ENCODE data around the gene DHRS9. TPM values are rescaled to one million over a fixed set of nuclear protein-coding genes. Genes with fewer than 3 reads are reported as not detected.

The DHRS9 gene
- total and polyA plus RNA-seq, 11 donors, result 0.81 to 30.9 (median 1.9) TPM

- H3K4me1 ChIP-seq, result peaks cover 0 to 43% (median 0%) of the 10 kb centered on the region in 12 donors
- no peak for ATAC-seq
- DNase-seq, result no peak
- H3K4me3 ChIP-seq, result no peak overlapping the region
- H3K27ac ChIP-seq, result no peak overlapping the region
- intact Hi-C loops (cut with DNase I), result loop anchor here in 5 of 10 donors (1.0 to 10.0 kb wide), 6 partner anchors 30 to 284 kb away; no protein-coding TSS in a partner anchor
- no peaks in the 10 kb centered on the region for H3K27me3 ChIP-seq
- no peaks in the 10 kb centered on the region for H3K36me3 ChIP-seq
- no peaks in the 10 kb centered on the region for H3K9me3 ChIP-seq
- 86 to 90% (median 88%) methylated on average over 7 of the region's 7 CpGs for WGBS, 4 donors
- TF ChIP-seq, protein P1, sequence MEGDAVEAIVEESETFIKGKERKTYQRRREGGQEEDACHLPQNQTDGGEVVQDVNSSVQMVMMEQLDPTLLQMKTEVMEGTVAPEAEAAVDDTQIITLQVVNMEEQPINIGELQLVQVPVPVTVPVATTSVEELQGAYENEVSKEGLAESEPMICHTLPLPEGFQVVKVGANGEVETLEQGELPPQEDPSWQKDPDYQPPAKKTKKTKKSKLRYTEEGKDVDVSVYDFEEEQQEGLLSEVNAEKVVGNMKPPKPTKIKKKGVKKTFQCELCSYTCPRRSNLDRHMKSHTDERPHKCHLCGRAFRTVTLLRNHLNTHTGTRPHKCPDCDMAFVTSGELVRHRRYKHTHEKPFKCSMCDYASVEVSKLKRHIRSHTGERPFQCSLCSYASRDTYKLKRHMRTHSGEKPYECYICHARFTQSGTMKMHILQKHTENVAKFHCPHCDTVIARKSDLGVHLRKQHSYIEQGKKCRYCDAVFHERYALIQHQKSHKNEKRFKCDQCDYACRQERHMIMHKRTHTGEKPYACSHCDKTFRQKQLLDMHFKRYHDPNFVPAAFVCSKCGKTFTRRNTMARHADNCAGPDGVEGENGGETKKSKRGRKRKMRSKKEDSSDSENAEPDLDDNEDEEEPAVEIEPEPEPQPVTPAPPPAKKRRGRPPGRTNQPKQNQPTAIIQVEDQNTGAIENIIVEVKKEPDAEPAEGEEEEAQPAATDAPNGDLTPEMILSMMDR (IDR thresholded peaks at IDR 0.05), result no peak
- TF ChIP-seq POLR2A (IDR thresholded peaks at IDR 0.05), result no peak
Observed at GRCh38 chr2:169110419-169110818, 41.1 kb downstream of the DHRS9 start.

DNA sequence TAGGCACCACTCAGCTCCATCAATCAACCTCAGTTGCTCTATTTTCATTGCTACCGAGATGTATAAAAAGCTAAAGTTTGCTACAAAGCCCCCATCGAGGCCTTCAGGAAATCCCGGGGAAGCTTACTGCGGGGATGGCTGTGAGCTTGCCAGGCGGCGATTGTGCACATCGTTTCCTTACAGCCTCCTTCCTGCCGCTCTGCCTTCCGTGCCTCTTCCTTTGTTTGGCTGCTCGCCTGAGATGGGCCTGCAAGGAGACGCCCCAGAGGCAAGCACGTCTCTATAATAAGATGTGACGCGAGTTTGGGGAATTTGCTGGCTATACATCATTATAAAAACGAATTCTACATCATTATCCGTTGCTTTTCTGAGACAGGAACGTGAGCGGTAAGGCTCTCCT lies 41.6 kb downstream of the DHRS9 start:
- H3K4me1 ChIP-seq, result peaks cover 0 to 39% (median 0%) of the 10 kb centered on the region in 12 donors
- no peak overlapping the region for H3K27ac ChIP-seq
- H3K9me3 ChIP-seq, result no peaks in the 10 kb centered on the region
- WGBS, 4 donors, result 49 to 71% (median 55%) methylated on average over 18 of the region's 18 CpGs
- H3K4me3 ChIP-seq, result no peak overlapping the region
- DNase-seq, result no peak
- H3K27me3 ChIP-seq, result no peaks in the 10 kb centered on the region
- TF ChIP-seq POLR2A (IDR thresholded peaks at IDR 0.05), result no peak
- no peaks in the 10 kb centered on the region for H3K36me3 ChIP-seq
- intact Hi-C loops (cut with DNase I), result loop anchor here in 5 of 10 donors (1.0 to 10.0 kb wide), 6 partner anchors 30 to 284 kb away; no protein-coding TSS in a partner anchor
- ATAC-seq, result no peak

DNA sequence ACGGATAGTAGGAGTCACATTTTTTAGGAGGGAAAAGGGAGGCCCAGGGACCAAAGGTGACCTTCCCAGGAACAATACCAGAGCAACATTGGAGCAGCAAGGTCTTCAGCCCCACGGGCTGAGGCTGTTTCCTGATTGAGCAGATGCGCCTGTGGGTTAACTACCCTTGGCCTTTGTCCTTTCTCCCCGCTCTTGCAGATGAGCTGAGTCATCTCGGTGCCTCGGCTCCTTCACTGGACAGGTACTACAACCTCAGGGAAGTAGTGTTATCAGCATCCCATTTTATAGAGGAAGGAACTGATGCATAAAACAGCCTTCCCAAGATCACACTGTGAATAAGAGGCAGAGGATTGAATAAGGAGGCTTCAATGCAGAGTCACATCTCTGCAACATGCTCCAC lies 43.5 kb downstream of the DHRS9 start:
- DNase-seq (no peak), ATAC-seq (no peak)
- intact Hi-C loops (cut with DNase I), result loop anchor here in 2 of 10 donors (5.0 to 10.0 kb wide), 2 partner anchors 164 to 282 kb away; no protein-coding TSS in a partner anchor
- Histone ChIP-seq H3K36me3 (no peaks in the 10 kb centered on the region), H3K4me1 (peaks cover 0 to 27% (median 5%) of the 10 kb centered on the region in 12 donors), H3K27me3 (no peaks in the 10 kb centered on the region), H3K9me3 (no peaks in the 10 kb centered on the region), H3K27ac (no peak overlapping the region), H3K4me3 (no peak overlapping the region)
- 86 to 94% (median 92%) methylated on average over 6 of the region's 6 CpGs for WGBS, 4 donors
- no peak for TF ChIP-seq POLR2A (IDR thresholded peaks at IDR 0.05)

DNA sequence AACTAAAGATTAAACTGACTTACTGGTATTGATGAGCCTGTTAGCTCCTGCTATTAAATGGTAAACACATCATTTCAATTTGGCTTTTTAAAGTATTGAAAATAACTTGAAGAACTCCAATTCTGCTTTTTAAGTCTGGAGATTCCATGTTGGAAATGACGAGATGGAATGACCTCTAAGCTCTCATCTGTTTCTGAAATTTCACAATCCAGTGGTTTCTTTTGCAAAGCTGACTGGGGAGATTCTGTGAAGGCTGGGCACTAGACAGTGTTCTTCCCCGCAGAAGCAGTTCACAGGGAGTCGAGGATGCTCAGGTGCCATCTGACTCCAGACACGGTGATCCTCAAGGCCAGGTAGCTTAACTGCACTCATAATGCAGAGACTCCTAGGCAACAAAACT lies 44.7 kb downstream of the DHRS9 start:
- ATAC-seq (no peak), DNase-seq (no peak)
- no peak overlapping the region for H3K4me3 ChIP-seq
- H3K9me3 ChIP-seq, result no peaks in the 10 kb centered on the region
- TF ChIP-seq POLR2A (IDR thresholded peaks at IDR 0.05), result no peak
- TF ChIP-seq, protein P1 (IDR thresholded peaks at IDR 0.05), result no peak
- no peak overlapping the region for H3K27ac ChIP-seq
- WGBS, 4 donors, result 67 to 91% (median 91%) methylated on average over 4 of the region's 4 CpGs
- H3K36me3 ChIP-seq, result no peaks in the 10 kb centered on the region
- intact Hi-C loops (cut with DNase I), result loop anchor here in 2 of 10 donors (5.0 to 10.0 kb wide), 2 partner anchors 163 to 281 kb away; no protein-coding TSS in a partner anchor
- H3K4me1 ChIP-seq, result peaks cover 0 to 29% (median 7%) of the 10 kb centered on the region in 12 donors
- no peaks in the 10 kb centered on the region for H3K27me3 ChIP-seq

- peak overlapping the region in 3 of 12 donors; percentile 17 to 65 (median 59) for H3K27ac ChIP-seq
- no peaks in the 10 kb centered on the region for H3K36me3 ChIP-seq
- 10 to 18% (median 13%) methylated on average over 2 of the region's 2 CpGs for WGBS, 4 donors
- peaks cover 0 to 32% (median 6%) of the 10 kb centered on the region in 12 donors for H3K4me1 ChIP-seq
- DNase-seq (no peak), ATAC-seq (peak; percentile 67 to 72 (median 70))
- intact Hi-C loops (cut with DNase I), result loop anchor here in 1 of 10 donors (10.0 kb wide), 1 partner anchor 278 kb away; no protein-coding TSS in a partner anchor
- no peaks in the 10 kb centered on the region for H3K27me3 ChIP-seq
- H3K4me3 ChIP-seq, result no peak overlapping the region
- TF ChIP-seq, protein P1 (IDR thresholded peaks at IDR 0.05), result no peak
- TF ChIP-seq POLR2A (IDR thresholded peaks at IDR 0.05), result no peak
- no peaks in the 10 kb centered on the region for H3K9me3 ChIP-seq
Observed at GRCh38 chr2:169116327-169116726, 47.0 kb downstream of the DHRS9 start.
